Measurements from ENCODE around the gene RDH14. TPM values are rescaled to one million over a fixed set of nuclear protein-coding genes. Genes with fewer than 3 reads are reported as not detected.

RDH14 gene
- total and polyA plus RNA-seq, 3 experiments from 2014 or later = 16.9 to 44.3 (median 18.1) TPM

- no peaks in the 10 kb centered on the region for H3K27me3 ChIP-seq (ENCODE audit: insufficient read depth, low read length, poor library complexity, severe bottlenecking)
- Mint-ChIP-seq H3K36me3 (no peaks in the 10 kb centered on the region), H3K27me3 (peaks cover 6 to 36% of the 10 kb centered on the region in 2 donors), H3K27ac (peak overlapping the region in 1 of 8 donors; percentile 43), H3K4me1 (no peaks in the 10 kb centered on the region), H3K4me3 (no peak overlapping the region), H3K9me3 (no peaks in the 10 kb centered on the region)
- H3K27ac ChIP-seq (ENCODE audit: low read depth, low read length) = no peak overlapping the region
- H3K4me3 ChIP-seq (ENCODE audit: low read length) = no peak overlapping the region
- POLR2A ChIA-PET = no interaction called here
- CTCF ChIA-PET = no interaction called here
- H3K36me3 ChIP-seq (ENCODE audit: insufficient read depth, low read length) = no peaks in the 10 kb centered on the region
- H3K4me1 ChIP-seq (ENCODE audit: insufficient read depth, low read length) = no peaks in the 10 kb centered on the region
- no peak for DNase-seq
- no peaks in the 10 kb centered on the region for H3K9me3 ChIP-seq (ENCODE audit: low read length)
Observed at GRCh38 chr2:18505703-18506341, 54.6 kb downstream of the RDH14 start.

Other genes starting within 250 kb of the RDH14 start
- not detected for gene NT5C1B, start 28.9 kb upstream of the RDH14 start, total RNA-seq
- gene NT5C1B, start 28.9 kb upstream of the RDH14 start, polyA plus RNA-seq = 0.86 TPM